Upper lobe of right lung (tissue), 1 donor: ENCODE measurements around the gene DAP. TPM values are rescaled to one million over a fixed set of nuclear protein-coding genes. Genes with fewer than 3 reads are reported as not detected.
"Not testable (repeated sequence)": the region's sequence is repeated elsewhere in the genome, so short reads cannot be mapped to it uniquely, and the experiment has no call there.

Source experiments
- ATAC-seq: fragments of 200-7000 bp; cut with Tn5 transposase; one replicate; pipeline ENCODE4 v1.9.1; 2020; ENCODE audit warnings: mild to moderate bottlenecking, moderate library complexity
- DNase-seq: peaks from one replicate; pipeline ENCODE4 v3.0.0-alpha.2; 2020
- H3K27ac ChIP-seq: fragments of 200-600 bp; one replicate; pipeline ENCODE4 v1.8.0; 2022
- H3K27me3 ChIP-seq: fragments of 200-600 bp; one replicate; pipeline ENCODE4 v1.8.0; 2022; ENCODE audit warnings: mild to moderate bottlenecking
- H3K36me3 ChIP-seq: fragments of 200-600 bp; one replicate; pipeline ENCODE4 v1.8.0; 2022
- H3K4me1 ChIP-seq: fragments of 200-600 bp; one replicate; pipeline ENCODE4 v1.8.0; 2022
- H3K4me3 ChIP-seq: fragments of 200-600 bp; one replicate; pipeline ENCODE4 v1.8.0; 2022; ENCODE audit warnings: mild to moderate bottlenecking
- H3K9me3 ChIP-seq: fragments of 200-600 bp; one replicate; pipeline ENCODE4 v1.8.0; 2022
- CTCF ChIP-seq: fragments of 200-600 bp; IDR thresholded peaks from one replicate; pipeline ENCODE4 v1.8.0; 2022; ENCODE audit warnings: antibody characterized with exemption
- intact Hi-C: fragments of 100-400 bp; cut with DNase I; formaldehyde crosslinking; loops from one replicate; pipeline ENCODE4 v1.11.0; 2022
- total RNA-seq: library from RNA; stranded (reverse); fragmentation: NEBNext Ultra II Directional; extraction: Animal tissue kit (Norgen Biotek cat#: 25700); gene quantifications from one replicate; pipeline ENCODE4 v1.2.1, GENCODE V29; 2021
- donor health status: DM: no; HTN: yes; CAD: no; lungs with severe emphysema.

The DAP gene
- total RNA-seq, 1 donor from 2014 or later: 105 TPM

DNA sequence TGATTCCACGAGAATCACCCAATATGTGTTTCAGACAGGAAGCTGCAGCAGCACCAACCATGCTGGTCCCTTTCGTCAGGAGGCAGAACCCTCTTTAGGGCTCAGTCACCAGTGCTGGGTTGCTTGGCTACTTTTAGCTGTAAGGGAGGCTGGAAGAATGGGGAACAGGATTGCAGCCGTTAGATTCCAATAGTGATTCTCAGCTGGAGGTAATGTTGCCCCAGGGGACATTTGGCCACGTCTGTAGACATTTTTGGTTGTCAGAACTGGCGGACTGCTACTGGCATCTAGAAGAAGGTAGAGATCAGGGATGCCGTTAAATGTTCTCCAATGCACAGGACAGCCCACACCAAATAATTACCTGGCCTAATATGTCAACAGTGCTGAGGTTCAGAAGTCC is 115.4 kb downstream of the DAP start:
- no peak overlapping the region for H3K4me3 ChIP-seq
- DNase-seq (no peak), ATAC-seq (no peak)
- no peaks in the 10 kb centered on the region for H3K4me1 ChIP-seq
- no peaks in the 10 kb centered on the region for H3K9me3 ChIP-seq
- no peak for TF ChIP-seq CTCF
- no peak overlapping the region for H3K27ac ChIP-seq
- H3K36me3 ChIP-seq: no peaks in the 10 kb centered on the region
- H3K27me3 ChIP-seq: no peaks in the 10 kb centered on the region
- intact Hi-C loops: no loop called here

GRCh38 chr5:10645146-10645545 is 115.9 kb downstream of the DAP start:
- H3K27ac ChIP-seq: no peak overlapping the region
- no peak for DNase-seq
- H3K9me3 ChIP-seq: no peaks in the 10 kb centered on the region
- TF ChIP-seq CTCF: no peak
- H3K4me1 ChIP-seq: no peaks in the 10 kb centered on the region
- H3K36me3 ChIP-seq: no peaks in the 10 kb centered on the region
- intact Hi-C loops: no loop called here
- H3K4me3 ChIP-seq: no peak overlapping the region
- no peaks in the 10 kb centered on the region for H3K27me3 ChIP-seq
- no peak for ATAC-seq

- Histone ChIP-seq H3K9me3 (no peaks in the 10 kb centered on the region), H3K27me3 (no peaks in the 10 kb centered on the region), H3K4me1 (no peaks in the 10 kb centered on the region), H3K4me3 (no peak overlapping the region), H3K27ac (no peak overlapping the region), H3K36me3 (no peaks in the 10 kb centered on the region)
- no peak for TF ChIP-seq CTCF
- ATAC-seq (no peak), DNase-seq (no peak)
- intact Hi-C loops: no loop called here
Measured at GRCh38 chr5:10644192-10644591, 116.8 kb downstream of the DAP start.

GRCh38 chr5:10642367-10642766 is 118.7 kb downstream of the DAP start:
- H3K27ac ChIP-seq: no peak overlapping the region
- intact Hi-C loops: no loop called here
- no peaks in the 10 kb centered on the region for H3K4me1 ChIP-seq
- DNase-seq (no peak), ATAC-seq (no peak)
- no peaks in the 10 kb centered on the region for H3K27me3 ChIP-seq
- no peaks in the 10 kb centered on the region for H3K9me3 ChIP-seq
- no peaks in the 10 kb centered on the region for H3K36me3 ChIP-seq
- TF ChIP-seq CTCF: no peak
- H3K4me3 ChIP-seq: no peak overlapping the region

- Histone ChIP-seq H3K27me3 (no peaks in the 10 kb centered on the region), H3K4me3 (no peak overlapping the region), H3K27ac (no peak overlapping the region), H3K9me3 (no peaks in the 10 kb centered on the region), H3K36me3 (no peaks in the 10 kb centered on the region), H3K4me1 (no peaks in the 10 kb centered on the region)
- DNase-seq (no peak), ATAC-seq (no peak)
- intact Hi-C loops: no loop called here
- TF ChIP-seq CTCF: no peak
Measured at GRCh38 chr5:10639846-10640368, 121.1 kb downstream of the DAP start.

DNA sequence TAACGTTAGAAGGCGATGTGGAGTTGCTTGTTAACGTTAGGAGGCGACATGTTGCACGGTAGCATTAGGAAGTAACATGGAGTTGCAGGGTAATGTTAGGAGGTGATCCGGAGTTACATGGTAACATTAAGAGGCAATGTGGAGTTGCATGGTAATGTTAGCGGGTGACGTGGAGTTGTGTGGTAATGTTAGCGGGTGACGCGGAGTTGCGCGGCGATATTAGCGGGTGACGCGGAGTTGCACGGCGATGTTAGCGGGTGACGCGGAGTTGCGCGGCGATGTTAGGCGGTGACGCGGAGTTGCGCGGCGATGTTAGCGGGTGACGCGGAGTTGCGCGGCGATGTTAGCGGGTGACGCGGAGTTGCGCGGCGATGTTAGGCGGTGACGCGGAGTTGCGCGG is 122.3 kb downstream of the DAP start:
- ATAC-seq, intact Hi-C loops: not testable (repeated sequence)

More for the DNA sequence above, 122.3 kb downstream of the DAP start:
- H3K27me3 ChIP-seq, DNase-seq, H3K4me1 ChIP-seq, H3K36me3 ChIP-seq, H3K4me3 ChIP-seq, H3K9me3 ChIP-seq, H3K27ac ChIP-seq: not testable (repeated sequence)
